ENCODE results near the gene CHCHD4.

DNA sequence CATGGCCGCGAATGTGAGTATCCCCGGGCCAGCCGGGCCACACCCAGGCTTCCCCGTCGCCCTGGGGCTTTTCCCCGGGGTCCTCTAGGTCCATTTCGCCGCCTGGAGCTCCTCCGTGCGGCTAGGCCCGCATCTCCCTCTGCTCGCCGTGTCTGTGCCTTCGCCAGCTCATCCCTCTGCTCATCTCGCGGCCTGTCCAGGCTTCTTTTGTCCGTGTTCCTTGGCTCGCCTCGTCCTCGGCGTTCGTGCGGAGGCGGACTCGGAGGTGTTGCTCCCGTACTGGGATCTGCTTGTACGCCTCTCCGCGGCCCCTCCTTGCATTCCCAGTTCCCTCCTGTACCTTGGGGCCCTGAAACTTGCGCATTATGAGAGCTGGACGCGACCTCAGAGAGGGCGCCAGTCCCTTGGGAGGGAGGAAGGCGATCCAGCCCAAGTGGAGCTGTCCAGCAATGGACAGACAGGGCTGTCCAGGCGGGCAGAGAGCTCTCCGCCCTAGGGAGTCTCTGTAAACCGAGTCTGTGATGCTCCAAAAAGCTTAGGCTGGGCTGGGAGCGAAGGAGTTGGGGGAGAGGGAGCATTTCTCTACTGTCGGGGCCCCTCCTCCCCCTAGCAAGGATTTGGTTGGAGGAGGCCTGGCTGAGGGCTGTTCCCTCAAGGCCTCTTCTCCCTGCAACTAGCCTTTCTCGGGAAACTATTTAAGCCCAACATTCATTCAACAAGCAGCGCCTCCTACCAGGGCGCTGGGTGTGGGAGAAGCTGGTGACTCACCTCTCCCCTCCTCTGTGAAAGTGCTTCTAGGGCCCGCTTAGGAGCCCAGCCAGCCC is 735 bp upstream of the CHCHD4 start:
- TF ChIP-seq, protein P1, sequence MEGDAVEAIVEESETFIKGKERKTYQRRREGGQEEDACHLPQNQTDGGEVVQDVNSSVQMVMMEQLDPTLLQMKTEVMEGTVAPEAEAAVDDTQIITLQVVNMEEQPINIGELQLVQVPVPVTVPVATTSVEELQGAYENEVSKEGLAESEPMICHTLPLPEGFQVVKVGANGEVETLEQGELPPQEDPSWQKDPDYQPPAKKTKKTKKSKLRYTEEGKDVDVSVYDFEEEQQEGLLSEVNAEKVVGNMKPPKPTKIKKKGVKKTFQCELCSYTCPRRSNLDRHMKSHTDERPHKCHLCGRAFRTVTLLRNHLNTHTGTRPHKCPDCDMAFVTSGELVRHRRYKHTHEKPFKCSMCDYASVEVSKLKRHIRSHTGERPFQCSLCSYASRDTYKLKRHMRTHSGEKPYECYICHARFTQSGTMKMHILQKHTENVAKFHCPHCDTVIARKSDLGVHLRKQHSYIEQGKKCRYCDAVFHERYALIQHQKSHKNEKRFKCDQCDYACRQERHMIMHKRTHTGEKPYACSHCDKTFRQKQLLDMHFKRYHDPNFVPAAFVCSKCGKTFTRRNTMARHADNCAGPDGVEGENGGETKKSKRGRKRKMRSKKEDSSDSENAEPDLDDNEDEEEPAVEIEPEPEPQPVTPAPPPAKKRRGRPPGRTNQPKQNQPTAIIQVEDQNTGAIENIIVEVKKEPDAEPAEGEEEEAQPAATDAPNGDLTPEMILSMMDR (conservative IDR thresholded peaks at IDR 0.05; ENCODE audit: low read depth, low read length), result no peak
- no peak for TF ChIP-seq EZH2 (IDR thresholded peaks at IDR 0.05; ENCODE audit: borderline replicate concordance, low read depth, low read length, poor library complexity, severe bottlenecking)
